ENCODE measurements around the gene TOMT.

DNA sequence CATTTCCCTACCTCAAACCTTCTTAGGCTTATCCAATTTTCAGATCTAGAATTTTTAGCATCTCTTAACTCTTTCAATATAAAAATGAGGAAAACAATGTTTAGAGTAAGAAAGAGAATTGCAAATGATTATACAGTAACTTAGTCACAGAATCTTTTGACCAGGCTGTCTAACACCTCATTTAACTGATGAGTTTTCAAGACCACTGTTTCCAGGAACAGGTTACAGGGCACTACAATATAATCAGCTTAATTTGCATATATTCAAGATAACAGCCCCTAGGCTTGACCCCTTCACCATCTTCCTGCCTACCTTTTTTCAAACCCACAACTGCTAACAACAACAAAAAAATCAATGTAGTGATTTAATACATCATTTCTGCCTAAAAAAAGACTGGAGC lies 38.0 kb upstream of the TOMT start:
- TF ChIP-seq EZH2 (conservative IDR thresholded peaks at IDR 0.05; ENCODE audit: low read depth, low read length) (no peak), PHB2 (IDR thresholded peaks at IDR 0.05; ENCODE audit: partially characterized antibody) (no peak), MTA3 (CRISPR knock-in tag; IDR thresholded peaks at IDR 0.05) (no peak), CHD2 (IDR thresholded peaks at IDR 0.05; ENCODE audit: low read depth, low read length) (no peak), MATR3 (CRISPR knock-in tag; IDR thresholded peaks at IDR 0.05) (no peak), SP4 (CRISPR knock-in tag; IDR thresholded peaks at IDR 0.05) (no peak), NFRKB (IDR thresholded peaks at IDR 0.05) (no peak), CENPX (CRISPR knock-in tag; IDR thresholded peaks at IDR 0.05) (no peak), GABPA (IDR thresholded peaks at IDR 0.05; ENCODE audit: low read depth, low read length) (no peak), GABPA (CRISPR knock-in tag; IDR thresholded peaks at IDR 0.05; ENCODE audit: low read depth) (no peak)

All from HepG2 (cell line).